PC-3 (cell line): ENCODE measurements around the gene PRR16.

Experiments used
- EZH2 ChIP-seq: fragments of 300-600 bp; sonication (generic); IDR thresholded peaks from one replicate; pipeline ENCODE4 v1.6.1; 2017; ENCODE audit warnings: antibody characterized with exemption, mild to moderate bottlenecking, low read length; ENCODE audit not compliant: unreplicated experiment
- TF ChIP-seq, protein P1 (sequence below): fragments of 300-600 bp; sonication (generic); conservative IDR thresholded peaks from 2 replicates; pipeline ENCODE4 v1.5.1; 2017; ENCODE audit warnings: antibody characterized with exemption, low read depth, mild to moderate bottlenecking, low read length

DNA sequence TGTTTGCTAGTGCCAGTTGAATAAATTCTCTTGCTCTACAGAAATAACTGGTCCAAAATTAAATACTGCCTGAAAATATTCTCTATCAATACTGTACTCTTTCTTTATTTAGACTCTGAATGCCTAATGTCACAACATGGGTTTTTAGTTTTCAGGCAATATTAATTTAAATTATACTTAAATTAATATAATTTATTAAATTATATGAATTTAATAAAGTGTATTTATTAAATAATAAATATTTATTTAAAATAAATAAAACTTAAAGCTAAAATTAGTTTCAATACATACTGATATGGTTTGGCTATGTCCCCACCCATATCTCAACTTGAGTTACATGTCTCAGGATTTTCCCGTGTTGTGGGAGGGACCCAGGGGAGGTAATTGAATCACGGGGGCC is 146.0 kb downstream of the PRR16 start:
- TF ChIP-seq, protein P1, sequence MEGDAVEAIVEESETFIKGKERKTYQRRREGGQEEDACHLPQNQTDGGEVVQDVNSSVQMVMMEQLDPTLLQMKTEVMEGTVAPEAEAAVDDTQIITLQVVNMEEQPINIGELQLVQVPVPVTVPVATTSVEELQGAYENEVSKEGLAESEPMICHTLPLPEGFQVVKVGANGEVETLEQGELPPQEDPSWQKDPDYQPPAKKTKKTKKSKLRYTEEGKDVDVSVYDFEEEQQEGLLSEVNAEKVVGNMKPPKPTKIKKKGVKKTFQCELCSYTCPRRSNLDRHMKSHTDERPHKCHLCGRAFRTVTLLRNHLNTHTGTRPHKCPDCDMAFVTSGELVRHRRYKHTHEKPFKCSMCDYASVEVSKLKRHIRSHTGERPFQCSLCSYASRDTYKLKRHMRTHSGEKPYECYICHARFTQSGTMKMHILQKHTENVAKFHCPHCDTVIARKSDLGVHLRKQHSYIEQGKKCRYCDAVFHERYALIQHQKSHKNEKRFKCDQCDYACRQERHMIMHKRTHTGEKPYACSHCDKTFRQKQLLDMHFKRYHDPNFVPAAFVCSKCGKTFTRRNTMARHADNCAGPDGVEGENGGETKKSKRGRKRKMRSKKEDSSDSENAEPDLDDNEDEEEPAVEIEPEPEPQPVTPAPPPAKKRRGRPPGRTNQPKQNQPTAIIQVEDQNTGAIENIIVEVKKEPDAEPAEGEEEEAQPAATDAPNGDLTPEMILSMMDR = no peak
- TF ChIP-seq EZH2 = no peak
